Measurements from ENCODE around the gene PPM1F.

PPM1F gene

GRCh38 chr22:21994881-21995444 lies 42.3 kb upstream of the PPM1F start:
- no peak for DNase-seq (ENCODE audit: low read depth)
- no peak overlapping the region for H3K4me3 ChIP-seq (ENCODE audit: low read depth, low read length)
- TF ChIP-seq CTCF (conservative IDR thresholded peaks at IDR 0.05; ENCODE audit: low read depth, low read length): no peak

GRCh38 chr22:21992593-21993237 lies 40.1 kb upstream of the PPM1F start:
- no peak for DNase-seq (ENCODE audit: low read depth)

GRCh38 chr22:21991774-21992173 lies 39.1 kb upstream of the PPM1F start:
- no peak for DNase-seq (ENCODE audit: low read depth)
- H3K4me3 ChIP-seq (ENCODE audit: low read depth, low read length): no peak overlapping the region
- TF ChIP-seq CTCF (conservative IDR thresholded peaks at IDR 0.05; ENCODE audit: low read depth, low read length): no peak

More at GRCh38 chr22:21992593-21993237, 40.1 kb upstream of the PPM1F start:
- no peak overlapping the region for H3K4me3 ChIP-seq (ENCODE audit: low read depth, low read length)
- no peak for TF ChIP-seq CTCF (conservative IDR thresholded peaks at IDR 0.05; ENCODE audit: low read depth, low read length)

GRCh38 chr22:21991304-21991596 lies 38.6 kb upstream of the PPM1F start:
- no peak overlapping the region for H3K4me3 ChIP-seq (ENCODE audit: low read depth, low read length)
- no peak for DNase-seq (ENCODE audit: low read depth)
- no peak for TF ChIP-seq CTCF (conservative IDR thresholded peaks at IDR 0.05; ENCODE audit: low read depth, low read length)

- DNase-seq (ENCODE audit: low read depth): no peak
- TF ChIP-seq CTCF (conservative IDR thresholded peaks at IDR 0.05; ENCODE audit: low read depth, low read length): no peak
- H3K4me3 ChIP-seq (ENCODE audit: low read depth, low read length): no peak overlapping the region
Measured at GRCh38 chr22:21990445-21991303, 38.0 kb upstream of the PPM1F start.

DNA sequence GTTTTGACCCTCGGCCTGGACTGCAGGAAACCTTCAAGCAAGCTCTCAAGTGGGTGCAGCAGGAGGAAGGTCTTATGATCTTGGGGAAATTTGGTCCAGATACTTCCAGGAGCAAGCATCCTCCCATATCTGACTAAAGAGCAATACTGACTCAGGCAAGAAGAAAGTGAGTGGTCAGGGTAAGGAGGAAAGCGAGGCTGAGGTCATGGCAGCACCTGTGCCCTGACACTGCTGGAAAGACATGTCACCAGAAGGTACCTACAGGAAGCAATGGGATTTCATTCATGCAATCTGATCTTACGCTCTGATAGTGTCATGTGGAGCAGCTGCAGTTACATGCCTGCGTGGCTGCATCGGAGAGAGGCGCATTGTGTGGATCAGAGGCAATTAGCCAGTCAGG lies 36.4 kb upstream of the PPM1F start:
- no peak for TF ChIP-seq CTCF (conservative IDR thresholded peaks at IDR 0.05; ENCODE audit: low read depth, low read length)
- no peak for DNase-seq (ENCODE audit: low read depth)
- no peak overlapping the region for H3K4me3 ChIP-seq (ENCODE audit: low read depth, low read length)
